ENCODE measurements around the gene SLC8A3.

SLC8A3 gene

GRCh38 chr14:69999261-69999674, 189.5 kb downstream of the SLC8A3 start:
- no peak for DNase-seq (ENCODE audit: low read depth, low spot score)

GRCh38 chr14:69997849-69998248, 190.9 kb downstream of the SLC8A3 start:
- no peak for DNase-seq (ENCODE audit: low read depth, low spot score)

- no peak for DNase-seq (ENCODE audit: low read depth, low spot score)
Measured at GRCh38 chr14:69996216-69996615, 192.5 kb downstream of the SLC8A3 start.

All from iPS DF 19.7 (cell line).